Parathyroid adenoma (tissue), 2 donors: ENCODE results near the gene ZMYM5.
"Not testable (repeated sequence)": the region's sequence is repeated elsewhere in the genome, so short reads cannot be mapped to it uniquely, and the experiment has no call there.

Experiments used
- H2AFZ ChIP-seq: fragments of 300-600 bp; sonication (generic); one replicate; pipeline ENCODE4 v1.7.0; 2017; ENCODE audit warnings: antibody characterized with exemption, mild to moderate bottlenecking
- H3K27ac ChIP-seq: fragments of 300-600 bp; sonication (generic); one replicate; pipeline ENCODE4 v1.7.0; 2017
- H3K27me3 ChIP-seq: fragments of 300-600 bp; sonication (generic); one replicate; pipeline ENCODE4 v1.7.0; 2017; ENCODE audit warnings: low read length; ENCODE audit not compliant: control insufficient read depth, insufficient read depth
- H3K36me3 ChIP-seq: fragments of 300-600 bp; sonication (generic); one replicate; pipeline ENCODE4 v1.7.0; 2017; ENCODE audit warnings: low read length; ENCODE audit not compliant: control insufficient read depth, insufficient read depth
- H3K4me1 ChIP-seq: fragments of 300-600 bp; sonication (generic); one replicate; pipeline ENCODE4 v1.7.0; 2017; ENCODE audit warnings: control low read depth
- H3K4me2 ChIP-seq: fragments of 300-600 bp; sonication (generic); one replicate; pipeline ENCODE4 v1.7.0; 2017; ENCODE audit warnings: low read length
- H3K4me3 ChIP-seq: fragments of 300-600 bp; sonication (generic); one replicate; pipeline ENCODE4 v1.7.0; 2017; ENCODE audit warnings: low read depth, low read length
- H3K79me2 ChIP-seq: fragments of 300-600 bp; sonication (generic); one replicate; pipeline ENCODE4 v1.7.0; 2017; ENCODE audit warnings: control low read depth
- H3K9ac ChIP-seq: fragments of 300-600 bp; sonication (generic); one replicate; pipeline ENCODE4 v1.7.0; 2017; ENCODE audit warnings: mild to moderate bottlenecking
- H3K9me3 ChIP-seq: fragments of 300-600 bp; sonication (generic); one replicate; pipeline ENCODE4 v1.7.0; 2017; ENCODE audit warnings: low read length; ENCODE audit not compliant: control insufficient read depth
- CTCF ChIP-seq: fragments of 300-600 bp; sonication (generic); IDR thresholded peaks from one replicate; pipeline ENCODE4 v1.7.0; 2017; ENCODE audit warnings: antibody characterized with exemption, mild to moderate bottlenecking
- donor health status: primary hyperparathyroidism.

Gene ZMYM5

GRCh38 chr13:19862481-19863313 lies 752 bp downstream of the ZMYM5 start:
- Histone ChIP-seq H3K4me2 (peak overlapping the region; percentile 79), H3K27ac (peak overlapping the region; percentile 88), H3K27me3 (no peaks in the 10 kb centered on the region), H3K9ac (peak overlapping the region; percentile 28), H3K79me2 (peaks cover 9% of the 10 kb centered on the region), H2AFZ (peak overlapping the region; percentile 80), H3K4me1 (no peaks in the 10 kb centered on the region), H3K36me3 (no peaks in the 10 kb centered on the region), H3K4me3 (peak overlapping the region; percentile 77), H3K9me3 (no peaks in the 10 kb centered on the region)
- no peak for TF ChIP-seq CTCF

DNA sequence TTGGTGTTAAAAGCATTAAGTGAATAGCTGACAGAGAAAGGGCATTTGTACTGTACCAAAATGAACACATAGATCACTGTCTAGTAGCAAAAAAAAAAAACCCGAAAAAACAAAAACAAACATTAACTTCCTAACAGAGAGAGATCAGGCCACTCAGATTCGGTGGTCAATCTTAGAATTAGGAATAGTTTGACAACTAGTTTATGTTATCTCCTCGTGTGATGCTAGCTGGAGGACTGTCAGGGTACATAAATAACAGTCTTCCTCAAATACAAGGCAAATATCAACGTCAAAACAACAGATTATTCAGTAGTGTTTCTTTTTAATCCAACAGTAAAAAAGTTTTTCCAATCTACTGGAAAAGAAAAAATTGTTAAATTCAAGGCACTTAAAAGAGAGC lies 1.7 kb downstream of the ZMYM5 start:
- Histone ChIP-seq H3K27ac (peak overlapping the region; percentile 88), H3K9me3 (no peaks in the 10 kb centered on the region), H3K4me2 (peak overlapping the region; percentile 79), H2AFZ (no peak overlapping the region), H3K79me2 (peaks cover 9% of the 10 kb centered on the region), H3K36me3 (no peaks in the 10 kb centered on the region), H3K4me1 (no peaks in the 10 kb centered on the region), H3K4me3 (peak overlapping the region; percentile 63), H3K27me3 (no peaks in the 10 kb centered on the region), H3K9ac (no peak overlapping the region)
- TF ChIP-seq CTCF: no peak

DNA sequence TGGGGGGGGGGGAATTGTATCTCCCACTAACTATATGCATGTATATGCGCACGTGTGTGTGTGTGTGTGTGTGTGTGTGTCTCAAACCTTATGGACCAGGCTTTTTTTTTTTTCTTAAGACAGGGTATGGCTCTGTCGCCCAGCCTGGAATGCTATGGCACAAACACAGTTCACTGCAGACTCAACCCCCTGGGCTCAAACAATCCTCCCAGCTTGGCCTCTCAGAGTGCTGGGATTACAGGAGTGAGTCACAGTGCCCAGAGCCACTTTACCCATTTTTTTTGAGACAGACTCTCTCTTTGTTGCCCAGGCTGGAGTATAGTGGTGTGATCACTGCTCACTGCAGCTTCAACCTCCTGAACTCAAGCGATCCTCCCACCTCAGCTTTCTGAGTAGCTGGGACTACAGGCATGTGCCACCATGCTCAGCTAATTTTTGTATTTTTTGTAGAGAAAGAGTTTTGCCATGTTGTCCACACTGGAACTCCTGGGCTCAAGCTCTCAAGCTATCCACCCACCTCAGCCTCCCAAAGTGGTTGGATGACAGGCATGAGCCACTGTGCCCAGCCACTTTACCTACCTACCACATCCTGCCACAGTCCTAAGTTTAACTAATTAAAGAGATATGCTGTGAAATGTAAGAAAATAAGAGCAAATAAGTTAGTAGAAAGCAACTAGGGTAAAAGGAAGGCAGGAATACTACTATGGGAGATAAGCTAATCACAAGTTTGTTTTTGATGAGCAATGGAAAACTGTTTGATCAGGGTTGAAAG lies 2.4 kb downstream of the ZMYM5 start:
- Histone ChIP-seq H3K36me3 (no peaks in the 10 kb centered on the region), H3K27ac (no peak overlapping the region)

GRCh38 chr13:19857637-19858036 lies 5.8 kb downstream of the ZMYM5 start:
- not testable (repeated sequence) for H2AFZ ChIP-seq, H3K36me3 ChIP-seq, H3K4me3 ChIP-seq, H3K27me3 ChIP-seq, H3K9me3 ChIP-seq, H3K4me2 ChIP-seq, H3K4me1 ChIP-seq, H3K27ac ChIP-seq, H3K9ac ChIP-seq
- H3K79me2 ChIP-seq: peaks cover 13% of the 10 kb centered on the region

More for the DNA sequence above, 2.4 kb downstream of the ZMYM5 start:
- Histone ChIP-seq H3K9ac (no peak overlapping the region), H3K4me1 (no peaks in the 10 kb centered on the region), H3K4me3 (peak overlapping the region; percentile 63), H3K27me3 (no peaks in the 10 kb centered on the region), H3K4me2 (peak overlapping the region; percentile 79), H3K9me3 (no peaks in the 10 kb centered on the region), H3K79me2 (peaks cover 13% of the 10 kb centered on the region), H2AFZ (no peak overlapping the region)
- no peak for TF ChIP-seq CTCF

DNA sequence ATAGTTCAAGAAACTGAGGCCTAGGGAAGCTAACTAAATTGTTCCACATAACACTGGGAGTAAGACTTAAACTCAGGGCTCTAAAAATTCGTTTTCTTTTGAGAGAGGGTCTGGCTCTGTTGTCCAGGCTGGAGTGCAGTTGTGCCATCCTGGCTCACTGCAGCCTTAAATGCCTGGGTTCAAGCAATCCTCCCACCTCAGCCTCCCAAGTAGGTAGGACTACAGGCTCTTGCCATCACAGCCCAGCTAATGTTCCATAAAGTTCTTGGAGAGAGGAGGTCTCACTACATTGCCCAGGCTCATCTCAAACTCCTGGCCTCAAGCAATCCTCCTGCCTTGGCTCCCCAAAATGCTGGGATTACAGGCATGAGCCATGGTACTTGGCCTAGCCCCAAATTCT lies 10.7 kb downstream of the ZMYM5 start:
- no peak overlapping the region for H2AFZ ChIP-seq

More for the DNA sequence above, 10.7 kb downstream of the ZMYM5 start:
- Histone ChIP-seq H3K36me3 (no peaks in the 10 kb centered on the region), H3K27me3 (no peaks in the 10 kb centered on the region), H3K79me2 (peaks cover 8% of the 10 kb centered on the region), H3K4me3 (no peak overlapping the region), H3K9ac (no peak overlapping the region), H3K4me1 (no peaks in the 10 kb centered on the region), H3K9me3 (no peaks in the 10 kb centered on the region), H3K27ac (no peak overlapping the region), H3K4me2 (no peak overlapping the region)
- no peak for TF ChIP-seq CTCF
